Measurements from ENCODE around the gene RMP24.

GRCh38 chr18:35950628-35950982, 21.9 kb upstream of the RMP24 start:
- peak in 1 of 3 experiments; percentile 19 for TF ChIP-seq CTCF (IDR thresholded peaks at IDR 0.05)
- no peak for TF ChIP-seq POLR2A (IDR thresholded peaks at IDR 0.05; ENCODE audit: low read depth)
- TF ChIP-seq POLR2AphosphoS5 (IDR thresholded peaks at IDR 0.05) = no peak
- no peak for TF ChIP-seq EP300 (IDR thresholded peaks at IDR 0.05)
